ENCODE data around the gene TRUB1.
A peak's percentile ranks its signal among the peaks of the same experiment; 100 is the strongest.
"Not testable (repeated sequence)": the region's sequence is repeated elsewhere in the genome, so short reads cannot be mapped to it uniquely, and the experiment has no call there.

The TRUB1 gene

GRCh38 chr10:114925587-114926586 lies 12.1 kb upstream of the TRUB1 start:
- DNase-seq: peak; percentile 7

GRCh38 chr10:114928818-114929217 lies 9.2 kb upstream of the TRUB1 start:
- DNase-seq: no peak

- DNase-seq: no peak
Measured at GRCh38 chr10:114930320-114930719, 7.7 kb upstream of the TRUB1 start.

- no peak for DNase-seq
Measured at GRCh38 chr10:114931072-114931679, 6.8 kb upstream of the TRUB1 start.

GRCh38 chr10:114932225-114932624 lies 5.8 kb upstream of the TRUB1 start:
- no peak for DNase-seq

- no peak for DNase-seq
Measured at GRCh38 chr10:114932945-114933344, 5.0 kb upstream of the TRUB1 start.

GRCh38 chr10:114933588-114933987 lies 4.4 kb upstream of the TRUB1 start:
- no peak for DNase-seq

GRCh38 chr10:114933995-114934394 lies 4.0 kb upstream of the TRUB1 start:
- not testable (repeated sequence) for DNase-seq

- no peak for DNase-seq
Measured at GRCh38 chr10:114938856-114939193, 830 bp downstream of the TRUB1 start.

GRCh38 chr10:114940735-114941134 lies 2.7 kb downstream of the TRUB1 start:
- no peak for DNase-seq

GRCh38 chr10:114943000-114943399 lies 5.0 kb downstream of the TRUB1 start:
- DNase-seq: no peak

- DNase-seq: no peak
Measured at GRCh38 chr10:114953047-114953446, 15.1 kb downstream of the TRUB1 start.

GRCh38 chr10:114955984-114956383 lies 18.0 kb downstream of the TRUB1 start:
- no peak for DNase-seq

GRCh38 chr10:114956466-114956865 lies 18.5 kb downstream of the TRUB1 start:
- DNase-seq: no peak

- DNase-seq: no peak
Measured at GRCh38 chr10:114957122-114957521, 19.1 kb downstream of the TRUB1 start.

GRCh38 chr10:114957673-114958072 lies 19.7 kb downstream of the TRUB1 start:
- no peak for DNase-seq

- DNase-seq: no peak
Measured at GRCh38 chr10:114962441-114962840, 24.4 kb downstream of the TRUB1 start.

- no peak for DNase-seq
Measured at GRCh38 chr10:114963908-114964307, 25.9 kb downstream of the TRUB1 start.

GRCh38 chr10:114967071-114967470 lies 29.1 kb downstream of the TRUB1 start:
- no peak for DNase-seq

GRCh38 chr10:114970515-114970914 lies 32.5 kb downstream of the TRUB1 start:
- DNase-seq: no peak

GRCh38 chr10:114973306-114973705 lies 35.3 kb downstream of the TRUB1 start:
- no peak for DNase-seq

GRCh38 chr10:114973997-114974396 lies 36.0 kb downstream of the TRUB1 start:
- no peak for DNase-seq

GRCh38 chr10:114974625-114975024 lies 36.6 kb downstream of the TRUB1 start:
- no peak for DNase-seq

GRCh38 chr10:114975091-114975490 lies 37.1 kb downstream of the TRUB1 start:
- DNase-seq: no peak
